Bronchial epithelial cell (primary cell): Measurements from ENCODE around the gene FNDC3A. TPM values are rescaled to one million over a fixed set of nuclear protein-coding genes. Genes with fewer than 3 reads are reported as not detected.

ENCODE experiments used
- DNase-seq: peaks from one replicate; pipeline ENCODE4 v3.0.0-alpha.2; 2010; ENCODE audit warnings: low read depth
- FAIRE-seq: peaks from 2 replicates; lab custom pipeline; 2011; peaks lifted over from hg19 to GRCh38; lab: Jason Lieb, UNC
- H3K27me3 ChIP-seq: 2 replicates; pipeline ENCODE4 v1.5.1; 2011; ENCODE audit warnings: low read length; ENCODE audit not compliant: control insufficient read depth, insufficient read depth
- H3K36me3 ChIP-seq: 2 replicates; pipeline ENCODE4 v1.5.1; 2011; ENCODE audit warnings: low read length; ENCODE audit not compliant: control insufficient read depth, insufficient read depth
- H3K4me3 ChIP-seq: 2 replicates; pipeline ENCODE4 v1.5.1; 2011; ENCODE audit warnings: mild to moderate bottlenecking, low read depth, low read length, control low read depth
- CTCF ChIP-seq: IDR thresholded peaks from 2 replicates; pipeline ENCODE4 v1.5.1; 2011; ENCODE audit warnings: mild to moderate bottlenecking, moderate library complexity, low read length, control low read depth, inconsistent platforms; ENCODE audit not compliant: insufficient read depth, severe bottlenecking
- total RNA-seq: library from RNA; depleted of rRNA; stranded (reverse); fragments of >200 nt; gene quantifications from 2 replicates; pipeline ENCODE4 v1.2.1, GENCODE V29; 2014

Gene FNDC3A
- total RNA-seq, 1 donor from 2014 or later = 24.0 TPM

GRCh38 chr13:48962281-48962680 lies 13.4 kb upstream of the FNDC3A start:
- peak; percentile 71 for DNase-seq

GRCh38 chr13:48965736-48966135 lies 10.0 kb upstream of the FNDC3A start:
- no peak for TF ChIP-seq CTCF
- Histone ChIP-seq H3K27me3 (no peaks in the 10 kb centered on the region), H3K36me3 (no peaks in the 10 kb centered on the region), H3K4me3 (no peak overlapping the region)
- no peak for DNase-seq
- FAIRE-seq = no peak

More at GRCh38 chr13:48962281-48962680, 13.4 kb upstream of the FNDC3A start:
- Histone ChIP-seq H3K4me3 (no peak overlapping the region), H3K27me3 (no peaks in the 10 kb centered on the region), H3K36me3 (no peaks in the 10 kb centered on the region)
- no peak for FAIRE-seq
- no peak for TF ChIP-seq CTCF

GRCh38 chr13:48969685-48970084 lies 6.0 kb upstream of the FNDC3A start:
- H3K27me3 ChIP-seq = no peaks in the 10 kb centered on the region
- DNase-seq (no peak), FAIRE-seq (no peak)
- no peak for TF ChIP-seq CTCF
- no peak overlapping the region for H3K4me3 ChIP-seq
- H3K36me3 ChIP-seq = no peaks in the 10 kb centered on the region

- no peak for FAIRE-seq
- H3K36me3 ChIP-seq = no peaks in the 10 kb centered on the region
- no peak for DNase-seq
- no peaks in the 10 kb centered on the region for H3K27me3 ChIP-seq
- no peak overlapping the region for H3K4me3 ChIP-seq
- TF ChIP-seq CTCF = no peak
Observed at GRCh38 chr13:48973845-48974431, 1.8 kb upstream of the FNDC3A start.

DNA sequence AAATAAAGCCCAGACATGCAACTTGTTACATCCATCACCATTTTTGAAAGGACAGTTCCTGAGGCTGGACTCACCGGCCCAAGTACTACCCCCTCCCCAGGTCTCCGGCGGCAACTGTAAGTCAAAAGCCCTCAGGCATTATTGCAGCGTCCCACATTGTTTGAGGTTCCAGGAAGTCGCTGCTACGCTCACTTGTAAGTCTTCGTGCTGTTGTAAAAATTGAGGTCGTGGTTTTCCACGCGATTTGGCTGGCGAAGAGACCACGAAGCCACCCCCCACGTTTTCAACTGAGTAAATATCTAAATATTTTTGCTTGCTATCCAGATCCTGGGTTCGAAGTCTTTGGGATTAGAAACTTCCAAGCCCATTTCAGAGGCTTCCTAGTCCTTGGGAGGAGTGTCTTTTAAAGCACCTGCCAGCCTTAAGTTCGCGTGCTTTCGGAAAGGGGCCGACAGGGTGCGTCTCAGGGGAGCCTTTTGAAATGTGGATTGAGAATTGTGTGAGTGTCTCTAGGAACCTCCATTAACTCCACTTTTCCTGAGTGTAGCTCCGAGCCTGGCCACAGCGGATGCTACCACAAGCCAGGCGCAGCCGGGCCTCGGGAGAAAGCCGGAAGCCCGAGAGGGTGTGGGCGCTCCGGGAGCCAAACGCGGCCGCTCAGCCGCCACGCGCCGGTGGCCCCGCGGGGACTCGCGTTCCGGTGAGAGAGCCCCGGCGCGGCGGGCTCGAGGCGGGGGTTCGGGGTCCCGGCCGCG lies 434 bp upstream of the FNDC3A start:
- DNase-seq (peak; percentile 54), FAIRE-seq (no peak)
- peak; percentile 5 for TF ChIP-seq CTCF

More for the DNA sequence above, 434 bp upstream of the FNDC3A start:
- Histone ChIP-seq H3K36me3 (no peaks in the 10 kb centered on the region), H3K4me3 (peak overlapping the region; percentile 77), H3K27me3 (no peaks in the 10 kb centered on the region)
